Measurements from ENCODE around the gene SETDB2. TPM values are rescaled to one million over a fixed set of nuclear protein-coding genes. Genes with fewer than 3 reads are reported as not detected.

SETDB2 gene
- total and polyA plus RNA-seq, 2 of the 13 experiments (the other 11 are each of a cell fraction or from before 2014, with no cell fraction given): 8.1 to 8.7 TPM

DNA sequence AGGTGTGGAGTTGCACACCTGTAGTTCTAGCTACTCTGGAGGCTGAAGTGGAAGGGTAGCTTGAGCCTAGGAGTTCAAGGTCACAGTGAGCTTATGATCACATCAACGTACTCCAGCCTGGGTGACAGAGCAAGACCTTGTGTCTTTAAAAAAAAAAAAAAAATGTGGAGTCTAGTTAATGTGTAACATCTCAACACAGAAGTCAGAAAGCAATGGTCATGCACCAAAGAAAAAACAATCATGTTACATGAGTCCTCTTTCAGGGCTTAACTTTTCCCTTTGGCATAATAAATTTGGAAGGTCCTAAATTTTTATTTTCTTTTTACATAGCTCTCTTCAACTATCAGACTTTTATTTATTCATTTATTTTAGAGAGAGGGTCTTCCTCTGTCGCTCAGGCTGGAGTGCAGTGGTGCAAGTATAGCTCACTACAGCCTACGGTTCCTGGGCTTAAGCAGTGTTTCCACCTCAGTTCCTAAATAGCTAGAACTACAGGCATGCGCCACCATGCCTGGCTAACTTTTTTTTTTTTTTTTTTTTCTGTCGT lies 22.3 kb downstream of the SETDB2 start (continued):
- TF ChIP-seq ADNP (CRISPR knock-in tag; IDR thresholded peaks at IDR 0.05) (no peak), U2AF2 (IDR thresholded peaks at IDR 0.05; ENCODE audit: low read depth, low read length) (no peak), ZNF569 (CRISPR knock-in tag; IDR thresholded peaks at IDR 0.05; ENCODE audit: borderline replicate concordance) (no peak), RBM22 (optimal IDR thresholded peaks at IDR 0.05; ENCODE audit: low read length) (no peak), ZNF552 (CRISPR knock-in tag; IDR thresholded peaks at IDR 0.05; ENCODE audit: borderline replicate concordance) (no peak), GATAD2A (CRISPR knock-in tag; IDR thresholded peaks at IDR 0.05) (peak; percentile 33; the same call in 1 of the 2 replicates), ZNF841 (CRISPR knock-in tag; IDR thresholded peaks at IDR 0.05; ENCODE audit: borderline replicate concordance) (no peak), KLF11 (CRISPR knock-in tag; IDR thresholded peaks at IDR 0.05) (no peak), ZNF784 (CRISPR knock-in tag; IDR thresholded peaks at IDR 0.05; ENCODE audit: borderline replicate concordance) (no peak), NFATC3 (CRISPR knock-in tag; IDR thresholded peaks at IDR 0.05) (no peak), ZNF12 (CRISPR knock-in tag; IDR thresholded peaks at IDR 0.05) (no peak), ZSCAN30 (CRISPR knock-in tag; IDR thresholded peaks at IDR 0.05) (no peak), ZNF598 (CRISPR knock-in tag; IDR thresholded peaks at IDR 0.05; ENCODE audit: borderline replicate concordance) (no peak), MXI1 (IDR thresholded peaks at IDR 0.05; ENCODE audit: borderline replicate concordance, low read depth, low read length) (no peak), ZNF781 (CRISPR knock-in tag; IDR thresholded peaks at IDR 0.05; ENCODE audit: borderline replicate concordance, not compliant biosample characterization) (no peak), ZMAT3 (CRISPR knock-in tag; conservative IDR thresholded peaks at IDR 0.05) (no peak), FIP1L1 (IDR thresholded peaks at IDR 0.05; ENCODE audit: borderline replicate concordance, insufficient read depth, low read depth, low read length) (no peak), MYC (CRISPR knock-in tag; IDR thresholded peaks at IDR 0.05; ENCODE audit: borderline replicate concordance) (no peak), ZNF878 (CRISPR knock-in tag; IDR thresholded peaks at IDR 0.05) (no peak), ZSCAN22 (CRISPR knock-in tag; IDR thresholded peaks at IDR 0.05) (no peak)
- TF ChIP-seq, protein P1, sequence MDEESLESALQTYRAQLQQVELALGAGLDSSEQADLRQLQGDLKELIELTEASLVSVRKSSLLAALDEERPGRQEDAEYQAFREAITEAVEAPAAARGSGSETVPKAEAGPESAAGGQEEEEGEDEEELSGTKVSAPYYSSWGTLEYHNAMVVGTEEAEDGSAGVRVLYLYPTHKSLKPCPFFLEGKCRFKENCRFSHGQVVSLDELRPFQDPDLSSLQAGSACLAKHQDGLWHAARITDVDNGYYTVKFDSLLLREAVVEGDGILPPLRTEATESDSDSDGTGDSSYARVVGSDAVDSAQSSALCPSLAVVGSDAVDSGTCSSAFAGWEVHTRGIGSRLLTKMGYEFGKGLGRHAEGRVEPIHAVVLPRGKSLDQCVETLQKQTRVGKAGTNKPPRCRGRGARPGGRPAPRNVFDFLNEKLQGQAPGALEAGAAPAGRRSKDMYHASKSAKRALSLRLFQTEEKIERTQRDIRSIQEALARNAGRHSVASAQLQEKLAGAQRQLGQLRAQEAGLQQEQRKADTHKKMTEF (CRISPR knock-in tag; IDR thresholded peaks at IDR 0.05): no peak; the same call in 1 of the 2 replicates
- TF ChIP-seq, protein P2, sequence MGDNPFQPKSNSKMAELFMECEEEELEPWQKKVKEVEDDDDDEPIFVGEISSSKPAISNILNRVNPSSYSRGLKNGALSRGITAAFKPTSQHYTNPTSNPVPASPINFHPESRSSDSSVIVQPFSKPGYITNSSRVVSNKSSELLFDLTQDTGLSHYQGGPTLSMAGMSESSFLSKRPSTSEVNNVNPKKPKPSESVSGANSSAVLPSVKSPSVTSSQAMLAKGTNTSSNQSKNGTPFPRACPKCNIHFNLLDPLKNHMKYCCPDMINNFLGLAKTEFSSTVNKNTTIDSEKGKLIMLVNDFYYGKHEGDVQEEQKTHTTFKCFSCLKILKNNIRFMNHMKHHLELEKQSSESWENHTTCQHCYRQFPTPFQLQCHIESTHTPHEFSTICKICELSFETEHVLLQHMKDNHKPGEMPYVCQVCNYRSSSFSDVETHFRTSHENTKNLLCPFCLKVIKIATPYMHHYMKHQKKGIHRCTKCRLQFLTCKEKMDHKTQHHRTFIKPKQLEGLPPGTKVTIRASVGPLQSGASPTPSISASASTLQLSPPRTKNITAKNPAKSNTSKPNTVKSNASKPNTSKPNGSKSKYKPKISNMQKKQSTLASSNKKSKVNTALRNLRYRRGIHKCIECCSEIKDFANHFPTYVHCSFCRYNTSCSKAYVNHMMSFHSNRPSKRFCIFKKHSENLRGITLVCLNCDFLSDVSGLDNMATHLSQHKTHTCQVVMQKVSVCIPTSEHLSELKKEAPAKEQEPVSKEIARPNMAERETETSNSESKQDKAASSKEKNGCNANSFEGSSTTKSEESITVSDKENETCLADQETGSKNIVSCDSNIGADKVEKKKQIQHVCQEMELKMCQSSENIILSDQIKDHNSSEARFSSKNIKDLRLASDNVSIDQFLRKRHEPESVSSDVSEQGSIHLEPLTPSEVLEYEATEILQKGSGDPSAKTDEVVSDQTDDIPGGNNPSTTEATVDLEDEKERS (CRISPR knock-in tag; IDR thresholded peaks at IDR 0.05): peak; percentile 16; the same call in 1 of the 2 replicates
- TF ChIP-seq, protein P3, sequence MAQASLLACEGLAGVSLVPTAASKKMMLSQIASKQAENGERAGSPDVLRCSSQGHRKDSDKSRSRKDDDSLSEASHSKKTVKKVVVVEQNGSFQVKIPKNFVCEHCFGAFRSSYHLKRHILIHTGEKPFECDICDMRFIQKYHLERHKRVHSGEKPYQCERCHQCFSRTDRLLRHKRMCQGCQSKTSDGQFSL (CRISPR knock-in tag; IDR thresholded peaks at IDR 0.05): no peak
- TF ChIP-seq, protein P4, sequence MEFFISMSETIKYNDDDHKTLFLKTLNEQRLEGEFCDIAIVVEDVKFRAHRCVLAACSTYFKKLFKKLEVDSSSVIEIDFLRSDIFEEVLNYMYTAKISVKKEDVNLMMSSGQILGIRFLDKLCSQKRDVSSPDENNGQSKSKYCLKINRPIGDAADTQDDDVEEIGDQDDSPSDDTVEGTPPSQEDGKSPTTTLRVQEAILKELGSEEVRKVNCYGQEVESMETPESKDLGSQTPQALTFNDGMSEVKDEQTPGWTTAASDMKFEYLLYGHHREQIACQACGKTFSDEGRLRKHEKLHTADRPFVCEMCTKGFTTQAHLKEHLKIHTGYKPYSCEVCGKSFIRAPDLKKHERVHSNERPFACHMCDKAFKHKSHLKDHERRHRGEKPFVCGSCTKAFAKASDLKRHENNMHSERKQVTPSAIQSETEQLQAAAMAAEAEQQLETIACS (CRISPR knock-in tag; IDR thresholded peaks at IDR 0.05): no peak
